GM12875 (cell line): ENCODE data around the gene CMTM7.

Experiments used
- H3K4me3 ChIP-seq: one replicate; pipeline ENCODE4 v1.5.1; 2011; ENCODE audit warnings: low read depth, low read length, control low read depth
- CTCF ChIP-seq: IDR thresholded peaks from 2 replicates; pipeline ENCODE4 v1.5.1; 2011; ENCODE audit warnings: low read depth, mild to moderate bottlenecking, control low read depth, inconsistent platforms, low read length, moderate library complexity, borderline replicate concordance; ENCODE audit not compliant: insufficient read depth

Gene CMTM7

GRCh38 chr3:32500231-32500630 is 108.6 kb downstream of the CMTM7 start:
- no peak for TF ChIP-seq CTCF
- H3K4me3 ChIP-seq: no peak overlapping the region

GRCh38 chr3:32500880-32501782 is 109.5 kb downstream of the CMTM7 start:
- no peak for TF ChIP-seq CTCF
- peak overlapping the region; percentile 89 for H3K4me3 ChIP-seq

GRCh38 chr3:32501783-32502117 is 110.1 kb downstream of the CMTM7 start:
- peak overlapping the region; percentile 89 for H3K4me3 ChIP-seq
- TF ChIP-seq CTCF: no peak

GRCh38 chr3:32502118-32502945 is 110.7 kb downstream of the CMTM7 start, which contains the start of gene CMTM6:
TSS of gene CMTM6 (minus strand) at chr3:32502852. CDS start at chr3:32502745, 107 bp downstream.
- peak within 1 kb of the TSS; percentile 89 for H3K4me3 ChIP-seq
- no peak for TF ChIP-seq CTCF

GRCh38 chr3:32502946-32503286 is 111.3 kb downstream of the CMTM7 start:
- no peak for TF ChIP-seq CTCF
- peak overlapping the region; percentile 89 for H3K4me3 ChIP-seq
